ENCODE results near the gene ARPP19. TPM values are rescaled to one million over a fixed set of nuclear protein-coding genes. Genes with fewer than 3 reads are reported as not detected.
A peak's percentile ranks its signal among the peaks of the same experiment; 100 is the strongest.

Gene ARPP19
- total and polyA plus RNA-seq, 9 of the 15 experiments (the other 6 are each of a cell fraction or from before 2014, with no cell fraction given): 33.3 to 102 (median 60.5) TPM

GRCh38 chr15:52568601-52569585 is at the start of gene ARPP19 (continued):
- TF ChIP-seq, protein P1, sequence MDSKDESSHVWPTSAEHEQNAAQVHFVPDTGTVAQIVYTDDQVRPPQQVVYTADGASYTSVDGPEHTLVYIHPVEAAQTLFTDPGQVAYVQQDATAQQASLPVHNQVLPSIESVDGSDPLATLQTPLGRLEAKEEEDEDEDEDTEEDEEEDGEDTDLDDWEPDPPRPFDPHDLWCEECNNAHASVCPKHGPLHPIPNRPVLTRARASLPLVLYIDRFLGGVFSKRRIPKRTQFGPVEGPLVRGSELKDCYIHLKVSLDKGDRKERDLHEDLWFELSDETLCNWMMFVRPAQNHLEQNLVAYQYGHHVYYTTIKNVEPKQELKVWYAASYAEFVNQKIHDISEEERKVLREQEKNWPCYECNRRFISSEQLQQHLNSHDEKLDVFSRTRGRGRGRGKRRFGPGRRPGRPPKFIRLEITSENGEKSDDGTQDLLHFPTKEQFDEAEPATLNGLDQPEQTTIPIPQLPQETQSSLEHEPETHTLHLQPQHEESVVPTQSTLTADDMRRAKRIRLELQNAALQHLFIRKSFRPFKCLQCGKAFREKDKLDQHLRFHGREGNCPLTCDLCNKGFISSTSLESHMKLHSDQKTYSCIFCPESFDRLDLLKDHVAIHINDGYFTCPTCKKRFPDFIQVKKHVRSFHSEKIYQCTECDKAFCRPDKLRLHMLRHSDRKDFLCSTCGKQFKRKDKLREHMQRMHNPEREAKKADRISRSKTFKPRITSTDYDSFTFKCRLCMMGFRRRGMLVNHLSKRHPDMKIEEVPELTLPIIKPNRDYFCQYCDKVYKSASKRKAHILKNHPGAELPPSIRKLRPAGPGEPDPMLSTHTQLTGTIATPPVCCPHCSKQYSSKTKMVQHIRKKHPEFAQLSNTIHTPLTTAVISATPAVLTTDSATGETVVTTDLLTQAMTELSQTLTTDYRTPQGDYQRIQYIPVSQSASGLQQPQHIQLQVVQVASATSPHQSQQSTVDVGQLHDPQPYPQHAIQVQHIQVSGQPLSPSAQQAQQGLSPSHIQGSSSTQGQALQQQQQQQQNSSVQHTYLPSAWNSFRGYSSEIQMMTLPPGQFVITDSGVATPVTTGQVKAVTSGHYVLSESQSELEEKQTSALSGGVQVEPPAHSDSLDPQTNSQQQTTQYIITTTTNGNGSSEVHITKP (IDR thresholded peaks at IDR 0.05; ENCODE audit: partially characterized antibody): peak; percentile 88
- peak in 1 of 2 experiments; percentile 45; a peak in 1 of 4 replicates for TF ChIP-seq FOXK2 (conservative IDR thresholded peaks at IDR 0.05 in 1 of 2, IDR thresholded peaks at IDR 0.05 in 1 of 2; ENCODE audit: low read depth in 2 of 2)
- no peak for TF ChIP-seq KLF13 (tag; IDR thresholded peaks at IDR 0.05; ENCODE audit: borderline replicate concordance, low read depth)
- TF ChIP-seq NR2F6 (CRISPR knock-in tag; IDR thresholded peaks at IDR 0.05): 0 out of 2 replicates have a peak, but pooled peaks have one; percentile 24
- no peak for TF ChIP-seq ZNF444 (CRISPR knock-in tag; IDR thresholded peaks at IDR 0.05)
- TF ChIP-seq ZNF695 (CRISPR knock-in tag; IDR thresholded peaks at IDR 0.05): no peak
- peak; percentile 59 for TF ChIP-seq C11orf30 (IDR thresholded peaks at IDR 0.05; ENCODE audit: low read depth)
- peak; percentile 91 for TF ChIP-seq ZNF143 (CRISPR knock-in tag; IDR thresholded peaks at IDR 0.05)
- TF ChIP-seq, protein P2, sequence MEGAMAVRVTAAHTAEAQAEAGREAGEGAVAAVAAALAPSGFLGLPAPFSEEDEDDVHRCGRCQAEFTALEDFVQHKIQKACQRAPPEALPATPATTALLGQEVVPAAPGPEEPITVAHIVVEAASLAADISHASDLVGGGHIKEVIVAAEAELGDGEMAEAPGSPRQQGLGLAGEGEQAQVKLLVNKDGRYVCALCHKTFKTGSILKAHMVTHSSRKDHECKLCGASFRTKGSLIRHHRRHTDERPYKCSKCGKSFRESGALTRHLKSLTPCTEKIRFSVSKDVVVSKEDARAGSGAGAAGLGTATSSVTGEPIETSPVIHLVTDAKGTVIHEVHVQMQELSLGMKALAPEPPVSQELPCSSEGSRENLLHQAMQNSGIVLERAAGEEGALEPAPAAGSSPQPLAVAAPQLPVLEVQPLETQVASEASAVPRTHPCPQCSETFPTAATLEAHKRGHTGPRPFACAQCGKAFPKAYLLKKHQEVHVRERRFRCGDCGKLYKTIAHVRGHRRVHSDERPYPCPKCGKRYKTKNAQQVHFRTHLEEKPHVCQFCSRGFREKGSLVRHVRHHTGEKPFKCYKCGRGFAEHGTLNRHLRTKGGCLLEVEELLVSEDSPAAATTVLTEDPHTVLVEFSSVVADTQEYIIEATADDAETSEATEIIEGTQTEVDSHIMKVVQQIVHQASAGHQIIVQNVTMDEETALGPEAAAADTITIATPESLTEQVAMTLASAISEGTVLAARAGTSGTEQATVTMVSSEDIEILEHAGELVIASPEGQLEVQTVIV (CRISPR knock-in tag; IDR thresholded peaks at IDR 0.05; ENCODE audit: borderline replicate concordance): no peak
- TF ChIP-seq, protein P3, sequence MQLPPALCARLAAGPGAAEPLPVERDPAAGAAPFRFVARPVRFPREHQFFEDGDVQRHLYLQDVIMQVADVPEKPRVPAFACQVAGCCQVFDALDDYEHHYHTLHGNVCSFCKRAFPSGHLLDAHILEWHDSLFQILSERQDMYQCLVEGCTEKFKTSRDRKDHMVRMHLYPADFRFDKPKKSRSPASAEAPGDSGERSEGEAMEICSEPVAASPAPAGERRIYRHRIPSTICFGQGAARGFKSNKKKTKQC (CRISPR knock-in tag; IDR thresholded peaks at IDR 0.05): peak; percentile 85; the same call in 1 of the 2 replicates
- TF ChIP-seq E2F6 (IDR thresholded peaks at IDR 0.05; ENCODE audit: borderline replicate concordance in 1 of 2, extremely low read depth in 1 of 2, insufficient read depth in 1 of 2, insufficient read length in 1 of 2, low read depth in 1 of 2, low read length in 1 of 2, poor library complexity in 1 of 2, severe bottlenecking in 1 of 2): peak; percentile 99
- TF ChIP-seq ZNF79 (CRISPR knock-in tag; IDR thresholded peaks at IDR 0.05; ENCODE audit: low read depth): no peak
- no peak for TF ChIP-seq NFE2L1 (tag; IDR thresholded peaks at IDR 0.05; ENCODE audit: borderline replicate concordance, low read depth)
- TF ChIP-seq CCNT2 (IDR thresholded peaks at IDR 0.05; ENCODE audit: borderline replicate concordance, extremely low read depth, insufficient read length, low read depth, low read length): peak; percentile 74
